ENCODE results near the gene HOXC9. TPM values are rescaled to one million over a fixed set of nuclear protein-coding genes. Genes with fewer than 3 reads are reported as not detected.

HOXC9 gene
- total and polyA plus RNA-seq, 2 of the 8 experiments (the other 6 are each of a cell fraction or from before 2014, with no cell fraction given): not detected

DNA sequence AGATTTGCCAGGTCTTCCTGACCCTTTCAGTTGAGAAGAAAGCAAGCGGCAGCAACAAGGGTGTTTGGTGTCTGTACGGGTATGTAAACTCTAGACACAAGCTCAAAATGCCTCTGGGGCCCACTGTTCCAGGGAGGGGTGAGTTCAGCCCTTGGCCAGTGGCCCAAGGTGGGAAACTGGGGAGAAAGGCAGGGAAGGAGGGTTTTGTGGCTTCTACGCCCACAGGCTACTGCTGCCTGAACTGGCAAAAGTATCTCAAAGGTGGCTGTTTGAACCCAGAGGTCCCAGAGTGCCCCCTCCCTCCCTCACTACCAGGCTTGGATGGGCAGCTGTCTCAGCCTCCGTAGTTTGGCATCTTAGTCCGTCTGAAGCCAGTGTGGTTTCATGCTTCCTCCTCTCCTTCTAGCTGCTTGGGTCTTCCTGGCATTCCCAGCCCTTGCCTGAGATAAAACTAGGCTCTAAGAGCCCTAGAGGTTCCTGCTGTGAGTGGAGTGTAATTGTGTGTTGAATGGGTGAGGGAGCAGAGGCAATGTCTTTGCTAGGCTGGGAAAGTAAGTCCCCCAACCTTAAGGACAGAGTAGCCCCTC, 38.4 kb downstream of the HOXC9 start:
- Histone ChIP-seq H3K27me3 (replicated peaks in 1 of 4; ENCODE audit: control insufficient read depth in 3 of 4, extremely low read depth in 1 of 4, insufficient read depth in 3 of 4, low read length in 3 of 4) (peaks cover 96 to 100% (median 99%) of the 10 kb centered on the region in 4 experiments), H3K18ac (ENCODE audit: extremely low read depth, low read length) (no peak overlapping the region), H3K4me1 (replicated peaks in 1 of 4; ENCODE audit: control insufficient read depth in 3 of 4, insufficient read depth in 4 of 4, low read length in 3 of 4) (peaks cover 0 to under 1% (median 0%) of the 10 kb centered on the region in 4 experiments; a peak in 4 of 7 replicates), H4K5ac (ENCODE audit: insufficient read length, low read depth, low read length) (no peak overlapping the region), H3K23ac (ENCODE audit: insufficient read length) (no peak overlapping the region), H2BK15ac (ENCODE audit: low read length) (no peak overlapping the region), H3K4me3 (ENCODE audit: extremely low read depth in 1 of 4, insufficient read depth in 2 of 4, low read depth in 3 of 4, low read length in 4 of 4) (no peak overlapping the region), H3K79me2 (ENCODE audit: control insufficient read depth in 1 of 2, insufficient read depth in 2 of 2, low read length in 2 of 2) (no peaks in the 10 kb centered on the region), H3K4ac (replicated peaks; ENCODE audit: insufficient read length, low read depth, low read length) (no peak overlapping the region), H4K91ac (replicated peaks; ENCODE audit: insufficient read length, low read length) (no peak overlapping the region), H2BK12ac (ENCODE audit: low read depth, low read length) (no peak overlapping the region), H2BK20ac (ENCODE audit: low read length) (no peak overlapping the region), H3K79me1 (ENCODE audit: low read depth, low read length) (no peaks in the 10 kb centered on the region), H3K27ac (ENCODE audit: low read depth, low read length) (no peak overlapping the region), H2BK5ac (ENCODE audit: low read depth, low read length) (no peak overlapping the region), H3K9ac (replicated peaks in 1 of 4; ENCODE audit: extremely low read depth in 1 of 4, low read depth in 3 of 4, low read length in 3 of 4) (no peak overlapping the region), H3K56ac (replicated peaks; ENCODE audit: insufficient read length, low read depth, low read length) (no peak overlapping the region), H2BK120ac (replicated peaks; ENCODE audit: low read depth, low read length) (no peak overlapping the region), H3K23me2 (ENCODE audit: low read depth, low read length) (no peaks in the 10 kb centered on the region), H3K14ac (ENCODE audit: insufficient read length) (no peak overlapping the region), H2AFZ (ENCODE audit: low read length) (no peak overlapping the region), H4K20me1 (replicated peaks in 1 of 2; ENCODE audit: control insufficient read depth in 1 of 2, insufficient read depth in 2 of 2, low read length in 2 of 2) (peaks cover 9 to 20% of the 10 kb centered on the region in 2 experiments), H3K4me2 (ENCODE audit: insufficient read depth in 1 of 2, low read depth in 2 of 2, low read length in 2 of 2) (no peak overlapping the region), H4K8ac (ENCODE audit: extremely low read depth, insufficient read depth, low read length) (no peak overlapping the region), H2AK5ac (ENCODE audit: low read depth, low read length) (0 out of 2 replicates have a peak overlapping the region, but pooled peaks have one; percentile 24), H3K9me3 (ENCODE audit: insufficient read depth in 2 of 2, low read depth in 1 of 2, low read length in 1 of 2) (no peaks in the 10 kb centered on the region; a peak in 2 of 4 replicates), H3K36me3 (ENCODE audit: control insufficient read depth in 2 of 4, insufficient read depth in 4 of 4, low read length in 3 of 4) (peaks cover 0 to 5% (median 0%) of the 10 kb centered on the region in 4 experiments; a peak in 1 of 8 replicates)
- ChIA-PET CTCF (ENCODE audit: partially characterized antibody) (interaction anchor here (0.6 to 20.0 kb wide), 14 partner anchors 13 to 277 kb away, joined by 3 to 339 read pairs (median 3); partner anchors contain the start of gene SMUG1), POLR2A (ENCODE audit: partially characterized antibody) (interaction anchor here (1.6 kb wide), 1 partner anchor 15 kb away, joined by 3 read pairs; no protein-coding TSS in a partner anchor)
- TF ChIP-seq KDM4A (IDR thresholded peaks at IDR 0.05; ENCODE audit: low read depth, low read length, severe bottlenecking) (no peak), RNF2 (IDR thresholded peaks at IDR 0.05; ENCODE audit: borderline replicate concordance, low read depth, low read length, missing control alignments, poor library complexity, severe bottlenecking) (peak; percentile 71), CBX8 (IDR thresholded peaks at IDR 0.05; ENCODE audit: borderline replicate concordance, low read depth, low read length) (0 out of 2 replicates have a peak, but pooled peaks have one; percentile 31), EZH2 (IDR thresholded peaks at IDR 0.05; ENCODE audit: low read depth, low read length, severe bottlenecking) (peak; percentile 62)
- 53% methylated on average over 5 of the region's 5 CpGs; no CpG with 5 or more reads in 1 of the 2 experiments for WGBS, 2 experiments (ENCODE audit: extremely low coverage in 1 of 2, insufficient coverage in 1 of 2, insufficient read length in 1 of 2, insufficient replicate concordance in 2 of 2, low coverage in 1 of 2, low lambda C conversion rate in 2 of 2, missing lambda C conversion rate in 1 of 2)
- no peak for DNase-seq (ENCODE audit: low read depth in 1 of 2, low spot score in 2 of 2)
- FAIRE-seq: no peak
